HK-2 (cell line): ENCODE data around the gene CKS2.
"Not testable (repeated sequence)": the region's sequence is repeated elsewhere in the genome, so short reads cannot be mapped to it uniquely, and the experiment has no call there.

Experiments
- DNase-seq: peaks from one replicate; pipeline ENCODE4 v3.0.0-alpha.2; 2018; ENCODE audit not compliant: unreplicated experiment

CKS2 gene

GRCh38 chr9:89311346-89312221 lies 589 bp downstream of the CKS2 start:
- no peak for DNase-seq

DNA sequence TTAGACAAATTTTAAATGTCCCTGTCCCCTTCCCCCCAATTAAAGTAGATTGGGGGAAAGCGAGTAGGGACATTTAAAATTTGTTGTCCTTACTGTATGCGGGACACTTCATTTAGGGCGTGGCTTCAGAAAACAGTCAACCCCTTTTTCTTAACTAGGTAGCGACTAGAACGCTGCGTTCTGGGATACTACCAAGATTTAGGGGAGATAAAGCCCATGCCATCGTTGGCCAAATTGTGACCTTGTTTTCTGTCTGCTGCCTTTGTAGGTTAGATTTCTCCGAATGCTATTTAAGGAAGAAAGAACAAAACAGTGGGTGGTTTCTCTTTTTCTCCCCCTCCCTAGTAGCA lies 1.2 kb downstream of the CKS2 start:
- DNase-seq, result peak; percentile 17

- DNase-seq, result no peak
Measured at GRCh38 chr9:89313842-89314241, 2.8 kb downstream of the CKS2 start.

DNA sequence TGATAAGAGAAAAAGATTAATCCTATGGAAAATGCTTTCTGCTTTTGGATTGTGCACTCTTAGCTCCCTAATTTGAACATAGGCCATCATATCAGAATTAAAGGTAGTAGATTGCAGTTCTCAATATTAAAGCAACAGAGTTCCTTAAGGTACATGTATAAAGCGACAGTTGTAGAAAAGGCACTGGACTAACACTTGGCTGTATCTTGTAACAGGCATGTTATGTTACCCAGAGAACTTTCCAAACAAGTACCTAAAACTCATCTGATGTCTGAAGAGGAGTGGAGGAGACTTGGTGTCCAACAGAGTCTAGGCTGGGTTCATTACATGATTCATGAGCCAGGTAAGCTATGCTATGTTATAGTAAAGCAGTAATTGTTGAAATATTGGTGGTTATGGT lies 4.0 kb downstream of the CKS2 start:
- DNase-seq, result no peak

GRCh38 chr9:89315482-89315881 lies 4.5 kb downstream of the CKS2 start:
- no peak for DNase-seq

- peak; percentile 17 for DNase-seq
Measured at GRCh38 chr9:89317282-89317681, 6.3 kb downstream of the CKS2 start.

GRCh38 chr9:89318123-89319014 lies 7.4 kb downstream of the CKS2 start, which contains the start of gene SECISBP2:
TSS of gene SECISBP2 (plus strand) at chr9:89318500. CDS start at chr9:89318577, 77 bp downstream.
- peak; percentile 96 for DNase-seq

- no peak for DNase-seq
Measured at GRCh38 chr9:89319015-89319905, 8.3 kb downstream of the CKS2 start.

GRCh38 chr9:89323390-89323789 lies 12.4 kb downstream of the CKS2 start:
- no peak for DNase-seq

DNA sequence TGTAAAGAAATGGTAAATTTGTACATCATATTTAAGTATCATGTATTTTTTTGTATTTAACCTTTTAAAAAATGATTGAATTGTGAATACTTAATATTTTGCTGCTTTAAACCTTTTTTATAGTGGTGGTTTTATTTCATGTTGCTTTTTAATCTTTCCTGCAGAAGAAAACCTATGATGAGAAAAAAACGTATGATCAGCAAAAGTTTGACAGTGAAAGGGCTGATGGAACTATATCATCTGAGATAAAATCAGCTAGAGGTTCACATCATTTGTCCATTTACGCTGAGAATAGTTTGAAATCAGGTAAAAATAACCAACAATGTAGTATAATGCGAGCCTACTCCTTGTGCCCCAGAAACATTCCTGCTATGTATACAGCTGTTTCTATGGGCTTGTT lies 14.7 kb downstream of the CKS2 start:
- DNase-seq, result no peak

- DNase-seq, result no peak
Measured at GRCh38 chr9:89328064-89328463, 17.1 kb downstream of the CKS2 start.

DNA sequence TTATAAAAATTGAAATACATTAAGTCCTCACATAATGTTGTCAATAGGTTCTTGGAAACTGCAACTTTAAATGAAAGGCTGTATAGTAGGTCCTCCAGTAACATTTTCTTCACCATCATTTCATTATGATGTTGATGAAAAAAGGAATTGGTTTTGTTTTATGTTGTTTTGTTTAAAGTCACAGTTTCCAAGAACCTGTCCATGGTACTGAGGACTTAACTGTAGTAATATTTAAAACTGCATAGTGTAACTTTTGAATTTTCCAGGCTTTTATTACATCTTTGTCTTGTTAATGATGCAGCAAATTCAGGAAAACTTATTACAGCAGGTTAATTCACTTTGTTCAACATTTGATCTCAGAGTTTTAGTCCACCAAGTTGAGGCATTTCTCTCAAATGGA lies 18.9 kb downstream of the CKS2 start:
- no peak for DNase-seq

GRCh38 chr9:89330513-89330912 lies 19.5 kb downstream of the CKS2 start:
- no peak for DNase-seq

DNA sequence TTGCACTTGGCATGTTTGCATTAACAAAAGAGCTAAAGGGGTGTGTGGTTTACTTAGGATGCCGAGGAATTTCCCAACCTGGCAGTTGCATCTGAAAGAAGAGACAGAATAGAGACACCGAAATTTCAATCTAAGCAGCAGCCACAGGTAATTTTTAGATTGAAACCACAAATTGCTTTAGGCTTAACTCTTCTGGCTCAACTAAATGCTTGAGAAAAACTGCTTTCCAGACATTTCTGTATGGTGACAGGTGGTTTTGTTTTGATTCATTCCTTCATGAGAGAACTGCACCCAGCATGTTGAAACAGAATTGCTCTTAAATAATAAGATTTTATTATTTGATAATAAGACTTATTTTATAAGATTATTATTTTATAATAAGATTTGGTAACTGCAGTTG lies 28.8 kb downstream of the CKS2 start:
- DNase-seq, result no peak

GRCh38 chr9:89340332-89340731 lies 29.3 kb downstream of the CKS2 start:
- no peak for DNase-seq

DNA sequence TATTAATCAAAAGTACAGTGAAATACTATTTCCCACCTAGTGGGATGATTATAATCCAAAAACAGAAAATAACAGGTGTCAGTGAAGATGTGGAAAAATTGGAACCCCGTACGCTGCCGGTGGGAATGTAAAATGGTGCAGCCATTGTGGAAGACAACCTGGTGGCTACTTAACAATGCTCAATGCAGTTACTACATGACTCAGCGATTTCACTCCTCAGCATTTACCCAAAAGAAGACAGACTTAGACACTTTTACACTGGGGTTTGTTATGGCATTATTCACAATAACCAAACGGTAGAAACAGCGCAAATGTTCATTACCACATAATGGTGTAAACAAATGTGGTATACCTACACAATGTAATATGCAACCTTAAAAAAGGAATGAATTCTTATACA lies 31.2 kb downstream of the CKS2 start:
- no peak for DNase-seq

GRCh38 chr9:89342948-89343347 lies 32.0 kb downstream of the CKS2 start:
- DNase-seq, result no peak

GRCh38 chr9:89343812-89344211 lies 32.8 kb downstream of the CKS2 start:
- not testable (repeated sequence) for DNase-seq

DNA sequence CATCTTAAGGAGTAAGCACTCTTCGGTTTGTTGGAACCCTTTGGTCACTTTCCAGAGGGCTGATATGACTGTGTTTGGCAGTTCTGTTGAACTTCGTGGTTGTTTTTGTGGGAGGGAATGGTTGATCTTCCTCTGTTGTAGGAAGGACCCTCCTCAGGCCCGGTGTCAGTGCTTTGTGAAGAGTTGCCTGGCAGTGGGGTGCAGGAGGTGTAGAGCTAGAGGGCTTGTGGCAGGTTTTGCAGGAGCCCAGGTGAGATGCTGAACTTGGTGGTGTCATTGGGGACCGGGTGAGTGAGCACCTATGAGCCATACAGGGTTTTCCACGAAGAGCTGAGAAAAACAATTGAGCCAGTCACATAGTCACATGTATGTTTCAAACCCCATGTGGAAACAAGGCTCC lies 34.5 kb downstream of the CKS2 start:
- DNase-seq, result no peak

GRCh38 chr9:89346696-89347095 lies 35.7 kb downstream of the CKS2 start:
- DNase-seq, result no peak

- no peak for DNase-seq
Measured at GRCh38 chr9:89347651-89348050, 36.7 kb downstream of the CKS2 start.

- DNase-seq, result no peak
Measured at GRCh38 chr9:89349607-89350006, 38.6 kb downstream of the CKS2 start.
